ENCODE data around the gene WARS2.
"Not testable (repeated sequence)": the region's sequence is repeated elsewhere in the genome, so short reads cannot be mapped to it uniquely, and the experiment has no call there.

The WARS2 gene

DNA sequence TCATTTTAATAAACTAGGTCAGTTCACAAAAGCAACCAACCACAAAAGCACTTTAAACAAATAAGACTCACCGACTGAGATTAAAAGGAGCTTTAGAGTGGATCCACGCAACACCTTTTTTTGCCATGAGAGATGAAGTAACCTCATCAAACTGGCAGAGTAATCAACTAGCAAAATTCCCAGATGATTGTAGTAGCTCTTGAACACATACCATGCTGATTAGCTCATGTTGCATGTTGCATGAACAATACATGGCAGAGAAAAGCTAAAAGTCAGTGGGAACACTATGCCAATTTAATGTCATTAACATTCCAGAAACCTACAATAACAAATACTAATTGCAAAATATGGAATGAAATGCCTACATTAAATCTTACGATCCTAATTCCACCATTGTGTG, 4.1 kb downstream of the WARS2 start:
- no peak for DNase-seq

DNA sequence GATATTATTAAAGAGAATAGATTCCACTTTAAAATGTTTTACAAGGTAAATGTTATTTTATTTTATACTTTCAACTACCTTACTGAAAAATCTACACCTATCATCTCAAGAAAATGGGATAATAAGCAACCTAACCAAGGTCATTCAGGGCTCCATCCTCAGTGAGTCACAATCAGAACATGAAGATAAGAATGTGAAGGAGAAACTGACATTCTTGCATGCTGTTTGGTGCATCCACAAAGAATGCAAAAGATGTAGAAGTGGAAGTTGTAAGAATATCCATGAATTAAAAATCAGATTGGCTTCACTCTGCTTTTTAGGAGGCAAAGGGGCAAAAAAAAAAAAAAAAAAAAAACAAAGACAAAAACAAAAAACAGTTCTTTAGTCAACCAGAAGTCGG, 6.5 kb downstream of the WARS2 start:
- no peak for DNase-seq

DNA sequence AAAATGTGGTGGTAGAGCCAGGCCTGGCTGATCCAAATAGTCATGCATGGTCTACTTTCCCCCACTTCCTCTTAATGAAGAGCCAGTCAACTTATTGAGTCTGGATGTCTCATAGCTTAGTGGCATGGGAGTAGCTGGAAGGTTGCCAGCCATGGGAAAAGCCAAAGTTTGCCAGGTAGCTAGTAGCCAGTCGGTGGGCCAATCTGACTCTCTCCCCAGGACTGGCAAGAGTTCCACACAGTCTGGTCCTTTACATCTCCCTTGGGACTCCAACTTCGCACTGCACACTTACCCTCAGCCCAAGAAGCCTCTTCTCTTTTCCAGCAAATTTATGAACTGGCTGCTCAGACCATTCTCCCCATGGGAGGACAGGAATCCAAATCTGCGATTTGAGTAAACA, 8.3 kb downstream of the WARS2 start:
- no peak for DNase-seq

DNA sequence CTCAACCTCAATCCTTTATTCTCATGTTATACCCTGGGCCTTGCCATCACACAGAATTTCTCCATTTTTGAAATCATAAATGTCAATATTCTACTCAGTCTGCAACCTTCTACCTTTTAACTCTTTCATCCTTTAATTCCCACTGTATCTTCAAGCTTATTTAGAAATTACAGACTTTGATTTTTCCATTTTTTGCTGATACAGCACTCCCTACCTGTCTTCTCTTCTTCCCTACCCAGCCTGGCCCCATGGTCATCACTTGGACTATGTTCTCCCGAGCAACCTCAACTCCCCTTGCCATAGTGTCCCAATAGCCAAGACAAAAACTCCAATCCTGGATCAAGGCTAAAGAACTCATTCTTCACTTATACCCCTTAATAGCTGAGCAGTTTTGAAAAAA, 14.6 kb downstream of the WARS2 start:
- no peak for DNase-seq

DNA sequence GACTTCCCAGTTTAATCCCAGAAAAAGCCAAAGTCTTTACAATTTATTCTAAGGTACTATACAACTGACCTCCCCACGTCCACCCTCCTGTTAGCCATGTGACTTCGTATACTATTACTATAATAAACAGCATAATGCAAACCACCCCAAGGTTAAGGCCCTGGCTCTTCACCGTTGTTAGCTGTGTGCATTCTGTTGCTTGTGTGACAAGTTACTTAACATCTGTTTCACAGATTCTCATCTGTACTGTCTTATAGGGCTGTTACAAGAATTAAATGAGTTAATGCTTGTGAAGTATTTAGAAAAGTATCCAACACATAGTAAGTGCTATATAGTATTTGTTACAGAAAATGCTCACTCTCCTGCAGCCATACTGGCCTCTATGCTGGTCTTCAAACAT, 15.7 kb downstream of the WARS2 start:
- no peak for DNase-seq

DNA sequence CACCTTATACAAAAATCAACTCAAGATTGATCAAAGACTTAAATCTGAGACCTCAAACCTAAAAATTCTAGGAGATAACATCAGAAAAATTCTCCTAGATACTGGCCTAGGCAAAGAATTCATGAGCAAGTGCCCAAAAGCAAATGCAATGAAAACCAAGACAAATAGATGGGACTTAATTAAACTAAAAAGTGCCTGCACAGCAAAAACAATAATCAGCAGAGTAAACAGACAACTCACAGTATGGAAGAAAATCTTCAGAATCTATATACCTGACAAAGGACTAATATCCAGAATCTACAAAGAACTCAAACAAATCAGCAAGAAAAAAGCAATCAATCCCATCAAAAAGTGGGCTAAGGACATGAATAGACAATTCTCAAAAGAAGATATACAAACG, 18.6 kb downstream of the WARS2 start:
- DNase-seq, result not testable (repeated sequence)

DNA sequence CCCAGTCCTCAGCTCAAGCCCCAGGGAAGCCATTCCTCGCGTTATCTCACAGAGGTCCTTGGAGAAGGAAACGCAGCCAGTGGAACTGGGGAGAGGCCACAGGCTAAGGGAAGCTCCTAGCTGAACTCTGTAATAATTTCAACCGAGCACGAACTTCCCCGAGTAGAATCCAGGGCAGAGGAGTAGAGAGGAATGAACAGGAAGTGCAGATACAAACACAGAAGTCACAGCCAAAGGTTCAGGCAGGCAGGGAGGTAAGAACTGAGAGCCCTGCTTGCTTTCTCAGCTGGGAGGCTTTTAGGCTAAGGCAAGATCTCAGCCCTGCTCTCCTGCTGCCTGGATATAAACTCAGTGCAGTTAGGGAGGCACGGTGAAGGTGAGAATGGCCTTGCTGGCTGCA, 23.7 kb downstream of the WARS2 start:
- DNase-seq, result no peak

DNA sequence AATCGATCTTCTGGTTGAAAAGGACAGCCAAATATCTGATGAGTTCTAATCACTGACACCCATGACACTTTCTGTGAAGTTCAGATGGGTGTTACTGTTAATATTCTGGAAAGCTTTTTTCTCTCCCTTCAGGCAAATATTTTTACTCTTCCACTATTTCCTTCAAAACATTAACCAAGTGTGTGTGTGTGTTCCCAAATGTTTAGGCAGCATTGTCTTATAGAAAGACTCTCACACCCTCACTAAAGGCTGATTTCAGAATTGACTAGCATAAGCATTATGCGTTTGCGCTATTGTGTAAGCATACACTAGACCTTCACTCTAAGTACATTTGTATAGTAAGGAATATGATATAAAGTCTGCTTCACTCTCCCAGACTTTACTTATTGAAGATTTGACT, 24.7 kb downstream of the WARS2 start:
- DNase-seq, result no peak

DNA sequence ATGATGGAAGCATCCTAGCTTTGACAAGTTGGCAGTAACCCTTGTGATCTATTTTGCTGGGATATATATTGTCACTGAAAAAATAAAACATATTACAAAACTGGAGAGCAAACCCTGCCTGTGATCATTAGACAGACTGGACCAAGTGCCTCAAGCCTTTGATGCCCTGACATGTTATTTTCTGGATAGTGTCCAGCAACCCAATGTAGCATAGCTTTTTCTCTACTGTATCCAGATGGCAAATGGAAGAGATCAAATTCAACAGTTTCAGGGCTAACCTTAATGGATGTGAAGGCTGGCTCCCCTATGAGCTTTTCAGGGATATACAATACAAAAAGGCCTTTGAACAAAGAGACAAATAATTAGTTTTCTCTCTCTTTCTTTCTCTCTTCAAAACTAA, 25.1 kb downstream of the WARS2 start:
- DNase-seq, result no peak

DNA sequence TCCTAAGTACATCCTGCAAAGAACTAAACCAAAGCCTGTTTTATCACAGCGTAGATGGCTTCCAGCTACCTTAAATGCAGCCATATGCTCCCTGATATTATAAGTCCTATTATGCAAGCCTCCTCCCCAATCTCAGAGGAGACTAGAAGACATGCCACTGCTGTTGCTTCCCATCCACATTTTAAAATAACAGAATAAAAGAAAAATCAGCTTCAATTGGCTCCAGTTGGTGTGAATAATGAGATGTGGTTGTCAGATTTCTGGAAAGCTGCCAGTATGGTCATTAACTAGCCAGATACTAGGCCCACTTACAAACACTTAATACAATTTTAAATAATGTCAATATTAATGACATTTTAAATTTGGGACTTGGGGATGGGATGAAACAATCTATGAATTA, 25.7 kb downstream of the WARS2 start:
- no peak for DNase-seq

DNA sequence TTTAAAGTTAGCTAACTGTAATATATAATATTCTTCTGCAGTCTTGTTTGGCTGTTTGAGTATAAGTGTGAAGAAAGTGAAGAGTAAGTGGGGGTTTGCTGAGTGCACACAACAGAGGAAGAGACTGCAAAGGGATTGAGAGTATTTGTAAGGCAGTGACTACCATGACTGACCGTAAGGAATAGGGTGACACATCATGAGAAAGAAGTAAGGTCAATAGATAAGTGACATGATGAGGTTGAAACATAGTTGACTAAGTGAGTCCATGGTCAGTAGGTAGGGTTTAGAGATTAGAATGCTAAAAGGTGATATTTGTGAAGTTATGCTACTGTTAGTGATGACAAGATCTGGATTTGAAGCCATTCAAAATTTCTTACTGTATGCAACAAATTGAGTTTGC, 27.7 kb downstream of the WARS2 start:
- DNase-seq, result no peak

DNA sequence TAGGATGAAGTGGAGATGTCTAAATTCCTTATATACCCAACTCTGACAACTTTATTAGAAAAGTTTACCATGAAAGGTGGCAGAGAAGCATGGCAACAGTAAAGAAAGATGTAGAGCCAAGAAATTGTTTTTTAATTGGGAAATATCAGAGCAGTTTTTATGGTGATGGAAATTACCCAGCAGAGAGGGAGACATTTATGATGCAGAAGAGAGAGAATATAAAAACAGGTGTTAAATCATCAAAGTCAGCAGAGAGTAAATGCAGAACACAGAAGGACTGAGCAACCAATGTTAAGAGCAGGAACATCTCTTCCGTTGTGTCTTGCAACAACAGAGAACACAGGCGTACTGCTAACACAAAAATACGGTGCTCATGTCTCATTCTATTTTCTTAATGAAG, 28.2 kb downstream of the WARS2 start:
- DNase-seq, result no peak

DNA sequence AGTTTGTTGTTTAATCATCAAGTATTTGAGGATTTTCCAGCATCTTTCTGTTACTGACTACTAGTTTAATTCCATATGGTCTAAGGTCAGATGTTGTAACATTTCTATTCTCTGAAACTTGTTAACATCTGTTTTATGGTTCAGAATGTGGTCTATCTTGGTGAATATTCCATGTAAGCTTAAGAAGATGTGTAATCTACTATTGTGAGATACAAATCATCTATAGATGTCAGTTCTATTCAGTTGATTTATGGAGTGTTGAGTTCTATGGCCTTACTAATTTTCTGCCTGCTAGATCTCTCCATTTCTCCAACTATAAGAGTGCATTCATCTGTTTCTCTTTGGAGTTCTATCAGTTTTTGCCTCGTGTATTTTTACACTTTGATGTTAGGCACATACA, 31.5 kb downstream of the WARS2 start:
- no peak for DNase-seq

DNA sequence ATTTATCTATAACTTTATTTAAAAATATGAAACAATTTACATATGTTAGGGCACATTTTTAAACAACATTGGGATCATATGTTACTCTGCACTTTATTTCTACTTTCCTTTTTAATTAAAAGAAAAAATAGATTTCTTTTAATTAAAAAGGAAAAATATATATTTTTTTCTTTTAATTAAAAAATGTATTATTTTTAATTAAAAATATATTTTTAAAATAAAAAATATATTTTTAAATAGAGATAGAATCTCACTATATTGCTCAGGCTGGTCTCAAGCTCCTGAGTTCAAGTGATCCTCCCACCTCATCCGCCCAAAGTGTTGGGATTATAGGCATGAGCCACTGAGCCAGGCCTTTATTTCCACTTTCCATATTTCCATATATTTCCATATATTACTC, 36.7 kb downstream of the WARS2 start:
- no peak for DNase-seq

DNA sequence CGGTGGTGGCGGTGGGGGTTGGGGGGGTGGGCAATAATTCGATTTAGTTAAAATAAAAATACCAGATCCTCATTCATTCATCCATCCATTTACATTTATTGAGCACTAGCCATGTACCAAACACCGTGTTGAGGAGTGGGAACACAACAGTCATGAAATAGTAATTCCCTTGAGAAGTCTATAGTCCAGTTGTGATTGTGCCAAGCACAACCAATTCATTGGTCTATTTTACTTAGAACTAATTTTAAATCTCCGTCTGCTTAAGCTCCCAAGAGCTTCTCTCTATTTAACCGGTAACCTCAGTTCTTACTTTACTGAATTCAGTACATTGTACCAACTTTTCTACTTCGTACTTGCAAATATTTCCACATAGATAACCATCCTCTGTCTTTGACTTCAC, 38.4 kb downstream of the WARS2 start:
- no peak for DNase-seq

DNA sequence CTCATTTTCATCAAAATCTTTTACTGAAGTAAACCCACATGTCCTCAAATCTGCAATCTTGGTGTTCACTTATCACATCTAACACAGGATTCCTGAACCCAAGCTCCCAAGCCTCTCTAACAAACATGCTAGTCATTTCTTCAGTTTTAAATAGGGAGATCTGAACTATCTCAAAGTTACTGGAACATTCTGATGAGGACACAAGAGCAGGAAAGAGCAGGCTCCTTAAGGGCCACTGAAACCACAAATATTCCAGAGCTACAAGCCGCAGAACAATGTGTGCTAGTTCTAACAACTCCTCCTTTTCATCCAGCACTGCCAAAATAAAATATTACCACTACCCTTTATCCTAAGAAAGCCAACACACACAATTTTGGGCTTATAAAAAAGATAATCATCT, 38.9 kb downstream of the WARS2 start:
- DNase-seq, result no peak

DNA sequence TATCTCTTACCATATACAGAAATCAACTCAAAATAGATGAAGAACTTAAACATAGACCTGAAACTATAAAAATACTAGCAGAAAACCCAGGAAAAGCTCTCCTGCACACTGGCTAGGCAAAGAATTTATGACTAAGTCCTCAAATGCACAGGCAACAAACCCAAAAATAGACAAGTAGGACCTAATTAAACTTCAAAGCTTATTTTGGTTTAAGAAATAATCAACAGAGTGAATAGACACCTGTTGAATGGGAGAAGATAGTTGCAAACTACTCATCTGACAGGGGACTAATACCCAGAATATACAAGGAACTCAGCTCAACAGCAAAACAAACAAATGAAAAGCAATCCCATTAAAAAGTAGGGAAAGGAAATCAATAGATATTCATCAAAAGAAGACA, 40.7 kb downstream of the WARS2 start:
- DNase-seq, result no peak

DNA sequence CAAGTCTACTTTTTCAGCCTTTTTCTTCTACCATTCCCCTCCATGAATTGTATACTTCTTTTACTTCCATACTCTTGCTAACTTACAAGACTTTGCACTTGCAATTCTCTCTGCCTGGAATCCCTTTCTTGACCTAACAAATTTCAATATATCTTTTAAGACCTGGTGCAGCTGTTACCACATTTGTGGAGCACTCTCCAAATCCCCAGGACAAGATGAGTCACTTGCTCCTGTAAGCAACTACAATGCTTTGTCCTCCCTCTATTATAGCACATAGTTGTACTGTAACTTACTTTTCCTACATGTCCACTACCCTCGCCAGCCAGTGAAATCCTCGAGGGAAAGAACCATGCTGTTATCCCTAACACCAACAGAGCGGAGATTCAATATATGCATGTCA, 43.1 kb downstream of the WARS2 start:
- DNase-seq, result no peak

DNA sequence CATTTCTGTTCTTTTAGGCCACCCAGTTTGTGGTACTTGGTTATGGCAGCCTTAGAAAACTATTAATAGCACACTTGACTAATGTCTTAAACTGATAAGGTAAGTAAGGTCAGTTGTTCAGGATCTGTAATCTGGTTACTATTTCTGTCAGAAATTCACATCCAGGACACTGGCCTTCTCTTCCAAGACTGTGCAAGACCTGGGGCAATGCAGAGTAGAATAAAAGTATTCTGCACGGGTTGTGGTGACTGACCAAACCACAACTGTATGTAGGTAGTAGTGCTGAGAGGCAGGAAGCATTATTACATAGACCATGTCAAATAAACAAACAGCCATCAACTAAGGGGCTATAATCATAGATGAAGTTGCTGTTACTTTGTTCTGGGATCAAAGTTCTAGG, 46.7 kb downstream of the WARS2 start:
- DNase-seq, result no peak

DNA sequence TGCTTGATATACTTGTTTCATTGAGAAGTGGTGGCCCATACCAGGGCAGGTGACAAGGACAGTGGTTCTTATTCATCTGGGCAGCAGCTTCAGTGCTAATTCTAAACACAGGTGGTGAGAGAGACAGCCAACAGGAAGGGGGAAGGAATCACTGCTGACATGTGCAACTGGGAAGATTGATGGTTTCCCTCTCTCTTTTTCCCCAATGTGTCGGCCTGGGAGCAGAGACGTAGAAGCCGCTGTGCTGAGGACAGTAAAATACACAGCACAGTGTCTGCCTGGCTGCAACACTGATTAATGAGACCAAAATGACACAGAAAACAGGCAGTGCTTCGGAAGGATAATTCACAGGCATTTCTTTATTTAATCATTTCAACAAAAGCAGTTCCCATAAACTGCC, 48.8 kb downstream of the WARS2 start:
- no peak for DNase-seq

DNA sequence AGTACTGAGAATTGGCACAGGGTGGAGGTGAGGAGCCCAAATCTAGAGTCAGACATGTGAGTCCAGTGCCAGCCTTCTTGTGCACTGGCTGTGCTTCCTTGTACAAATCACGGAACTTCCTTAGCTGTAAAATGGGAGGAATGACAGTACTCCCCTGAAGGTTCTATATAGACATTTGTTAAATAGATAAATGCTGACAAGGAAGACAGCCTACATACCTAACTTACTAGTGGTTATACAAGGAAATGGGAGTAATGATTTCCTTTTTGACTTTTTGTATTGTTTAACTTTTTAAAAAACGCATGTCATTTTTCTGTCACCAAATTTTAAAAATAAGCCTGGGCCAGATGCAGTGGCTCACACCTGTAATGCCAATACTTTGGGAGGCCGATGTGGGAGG, 50.2 kb downstream of the WARS2 start:
- no peak for DNase-seq

DNA sequence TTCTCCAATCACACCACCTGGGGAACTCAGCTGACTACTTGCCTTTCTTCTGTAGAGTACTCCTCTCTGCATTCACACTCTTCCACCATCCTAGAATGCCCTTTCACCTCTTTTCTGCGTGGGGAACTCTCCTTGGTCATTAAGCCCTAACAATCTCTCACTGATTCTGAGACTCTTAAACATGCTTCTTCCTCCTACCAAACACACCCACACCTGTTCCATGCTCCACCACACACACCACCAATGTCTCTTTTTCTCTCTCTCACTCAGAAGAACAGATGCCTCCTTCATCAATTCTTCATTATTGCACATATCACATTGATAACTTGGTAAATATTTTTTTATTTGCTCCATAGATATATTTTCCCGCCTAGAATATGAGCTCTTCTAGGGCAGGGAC, 53.6 kb downstream of the WARS2 start:
- DNase-seq, result no peak

DNA sequence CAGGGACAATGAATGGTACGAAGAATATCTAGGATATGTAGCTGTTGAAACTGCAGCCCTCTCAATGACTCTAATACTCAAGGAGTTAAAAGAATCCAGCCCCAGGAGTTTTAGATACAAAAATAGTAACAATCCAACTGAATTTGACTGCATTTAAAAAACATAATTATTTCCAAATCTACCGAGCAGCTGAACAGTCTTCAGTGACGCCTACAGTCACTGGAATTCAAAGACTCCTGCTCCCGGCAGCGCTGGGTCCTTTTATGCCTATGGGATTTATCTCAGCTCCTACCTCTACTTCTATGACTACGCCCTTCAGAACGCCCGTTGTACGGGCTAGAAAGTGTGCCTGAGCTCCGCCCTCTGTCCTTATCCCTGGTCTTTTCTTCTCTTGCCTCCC, 55.7 kb downstream of the WARS2 start:
- DNase-seq, result no peak

DNA sequence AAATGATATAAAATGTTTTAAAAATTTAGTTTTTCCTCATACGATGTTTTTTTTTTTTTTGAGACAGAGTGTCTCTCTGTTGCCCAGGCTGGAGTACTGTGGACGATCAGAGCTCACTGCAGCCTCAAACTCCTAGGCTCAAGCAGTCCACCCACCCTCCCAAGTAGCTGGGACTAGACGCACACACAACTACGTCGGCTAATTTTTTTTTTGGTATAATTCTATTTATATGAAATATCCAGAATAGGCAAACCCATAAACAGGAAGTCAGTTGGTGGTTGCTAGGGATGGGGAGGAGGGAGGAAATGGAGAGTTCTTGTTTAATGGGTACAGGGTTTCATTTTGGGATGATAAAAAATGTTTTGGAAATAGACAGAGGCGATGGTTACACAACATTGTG, 56.5 kb downstream of the WARS2 start:
- no peak for DNase-seq

DNA sequence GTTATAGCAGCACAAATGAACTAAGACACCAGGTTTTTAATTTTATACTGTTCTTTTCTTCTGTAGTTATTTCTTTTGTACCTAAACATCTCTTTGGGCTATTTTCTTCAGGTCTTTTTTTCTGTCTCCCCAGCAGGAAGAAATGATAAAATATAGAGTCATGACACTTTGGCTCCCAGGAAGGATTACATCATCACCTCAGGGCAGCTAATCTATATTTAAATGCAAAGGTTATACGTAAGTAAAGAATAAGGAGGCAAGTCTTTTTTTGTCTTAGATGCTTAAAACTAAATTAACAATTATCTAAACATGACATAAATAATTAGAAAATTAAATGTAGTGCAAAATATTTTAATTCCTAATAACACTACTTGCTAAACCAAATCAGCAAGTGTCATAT, 57.0 kb downstream of the WARS2 start:
- DNase-seq, result no peak

DNA sequence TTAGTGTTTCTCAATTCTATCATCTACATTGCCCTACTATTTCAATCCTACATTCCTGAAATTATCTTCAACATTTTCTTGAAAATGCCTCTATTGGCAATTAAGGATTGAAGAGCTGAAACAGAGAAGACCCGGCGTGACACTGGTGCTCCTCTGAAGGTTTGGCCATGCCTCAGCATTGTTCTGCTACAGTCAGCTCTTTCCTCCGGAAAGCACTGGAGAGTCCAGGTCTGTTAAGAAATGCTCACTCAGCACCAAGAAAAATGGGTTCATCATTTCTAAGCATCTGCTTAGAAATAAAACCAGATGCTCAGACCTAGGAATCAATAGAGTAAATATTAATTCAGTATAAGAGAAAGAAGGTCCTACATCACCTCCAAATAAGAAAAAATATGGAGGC, 58.8 kb downstream of the WARS2 start:
- DNase-seq, result no peak

DNA sequence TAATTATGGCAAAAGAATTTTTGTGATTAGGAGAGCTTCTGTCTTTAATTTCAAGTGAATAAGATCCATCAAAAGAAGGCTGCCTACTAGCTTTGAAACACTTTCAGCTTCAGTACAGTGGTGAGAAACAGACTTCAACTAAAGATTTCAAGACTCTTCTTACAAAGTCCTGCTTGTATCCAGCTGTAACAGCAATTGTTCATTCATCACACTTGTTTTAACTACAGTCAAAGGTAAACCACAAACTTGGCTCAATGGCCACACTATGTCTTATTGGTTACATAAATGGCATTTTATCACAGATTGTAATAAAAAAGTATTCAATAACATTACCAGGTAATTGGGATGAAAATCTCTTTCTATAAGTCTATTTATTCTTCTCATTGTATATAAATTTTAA, 59.2 kb downstream of the WARS2 start:
- DNase-seq, result no peak
